PFSK-1 (cell line): ENCODE data around the gene NRDC.

ENCODE experiments used
- FOXP2 ChIP-seq: optimal IDR thresholded peaks from 2 replicates; pipeline ENCODE3; 2011; ENCODE audit warnings: borderline replicate concordance, control low read depth, inconsistent platforms; ENCODE audit not compliant: insufficient read depth; ENCODE audit errors: extremely low read length, extremely low read depth
- POLR2AphosphoS5 ChIP-seq: IDR thresholded peaks from 2 replicates; pipeline ENCODE4 v1.6.1; 2012; ENCODE audit warnings: low read depth, mild to moderate bottlenecking, control low read depth, low read length, moderate library complexity
- SIN3A ChIP-seq: IDR thresholded peaks from 2 replicates; pipeline ENCODE4 v1.6.1; 2012; ENCODE audit warnings: mild to moderate bottlenecking, low read length, moderate library complexity, borderline replicate concordance; ENCODE audit not compliant: insufficient read depth
- TAF1 ChIP-seq: IDR thresholded peaks from 2 replicates; pipeline ENCODE4 v1.6.1; 2012; ENCODE audit warnings: low read length, control low read depth, borderline replicate concordance; ENCODE audit not compliant: insufficient read depth
- TF ChIP-seq, protein P1 (sequence below), 2 experiments: IDR thresholded peaks; 2 replicates each; pipeline versions ENCODE4 v1.6.1 to v1.8.0; 2011 to 2012; ENCODE audit warnings: low read depth in 2 of 2, low read length in 2 of 2, control low read depth in 1 of 2, inconsistent platforms in 1 of 2, mild to moderate bottlenecking in 1 of 2, moderate library complexity in 1 of 2; ENCODE audit not compliant: insufficient read depth in 1 of 2

The NRDC gene

DNA sequence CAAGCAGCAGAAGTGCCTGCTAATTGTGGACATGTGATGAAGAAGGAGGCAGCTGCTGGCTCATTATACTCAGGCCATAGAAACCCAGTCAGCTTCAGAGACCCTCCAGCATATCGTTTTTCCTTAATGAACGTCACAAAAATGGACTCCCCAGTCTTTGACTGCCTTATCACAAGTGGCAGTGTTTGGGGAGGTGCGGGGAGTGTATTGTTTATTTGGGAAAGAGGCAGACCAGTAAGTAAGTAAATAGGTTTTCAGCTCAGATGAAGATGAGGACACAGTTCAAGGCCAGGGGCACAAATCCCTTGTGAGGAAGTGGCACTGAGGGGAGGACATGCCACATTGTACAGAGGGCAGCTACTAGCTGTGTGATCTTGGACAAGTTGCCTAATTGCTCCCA, 43.5 kb upstream of the NRDC start:
- TF ChIP-seq, protein P1, sequence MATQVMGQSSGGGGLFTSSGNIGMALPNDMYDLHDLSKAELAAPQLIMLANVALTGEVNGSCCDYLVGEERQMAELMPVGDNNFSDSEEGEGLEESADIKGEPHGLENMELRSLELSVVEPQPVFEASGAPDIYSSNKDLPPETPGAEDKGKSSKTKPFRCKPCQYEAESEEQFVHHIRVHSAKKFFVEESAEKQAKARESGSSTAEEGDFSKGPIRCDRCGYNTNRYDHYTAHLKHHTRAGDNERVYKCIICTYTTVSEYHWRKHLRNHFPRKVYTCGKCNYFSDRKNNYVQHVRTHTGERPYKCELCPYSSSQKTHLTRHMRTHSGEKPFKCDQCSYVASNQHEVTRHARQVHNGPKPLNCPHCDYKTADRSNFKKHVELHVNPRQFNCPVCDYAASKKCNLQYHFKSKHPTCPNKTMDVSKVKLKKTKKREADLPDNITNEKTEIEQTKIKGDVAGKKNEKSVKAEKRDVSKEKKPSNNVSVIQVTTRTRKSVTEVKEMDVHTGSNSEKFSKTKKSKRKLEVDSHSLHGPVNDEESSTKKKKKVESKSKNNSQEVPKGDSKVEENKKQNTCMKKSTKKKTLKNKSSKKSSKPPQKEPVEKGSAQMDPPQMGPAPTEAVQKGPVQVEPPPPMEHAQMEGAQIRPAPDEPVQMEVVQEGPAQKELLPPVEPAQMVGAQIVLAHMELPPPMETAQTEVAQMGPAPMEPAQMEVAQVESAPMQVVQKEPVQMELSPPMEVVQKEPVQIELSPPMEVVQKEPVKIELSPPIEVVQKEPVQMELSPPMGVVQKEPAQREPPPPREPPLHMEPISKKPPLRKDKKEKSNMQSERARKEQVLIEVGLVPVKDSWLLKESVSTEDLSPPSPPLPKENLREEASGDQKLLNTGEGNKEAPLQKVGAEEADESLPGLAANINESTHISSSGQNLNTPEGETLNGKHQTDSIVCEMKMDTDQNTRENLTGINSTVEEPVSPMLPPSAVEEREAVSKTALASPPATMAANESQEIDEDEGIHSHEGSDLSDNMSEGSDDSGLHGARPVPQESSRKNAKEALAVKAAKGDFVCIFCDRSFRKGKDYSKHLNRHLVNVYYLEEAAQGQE (IDR thresholded peaks at IDR 0.05; ENCODE audit: insufficient read depth in 1 of 2, low read depth in 2 of 2, low read length in 2 of 2): no peak
- TF ChIP-seq TAF1 (no peak), SIN3A (no peak), POLR2AphosphoS5 (no peak), FOXP2 (no peak)

DNA sequence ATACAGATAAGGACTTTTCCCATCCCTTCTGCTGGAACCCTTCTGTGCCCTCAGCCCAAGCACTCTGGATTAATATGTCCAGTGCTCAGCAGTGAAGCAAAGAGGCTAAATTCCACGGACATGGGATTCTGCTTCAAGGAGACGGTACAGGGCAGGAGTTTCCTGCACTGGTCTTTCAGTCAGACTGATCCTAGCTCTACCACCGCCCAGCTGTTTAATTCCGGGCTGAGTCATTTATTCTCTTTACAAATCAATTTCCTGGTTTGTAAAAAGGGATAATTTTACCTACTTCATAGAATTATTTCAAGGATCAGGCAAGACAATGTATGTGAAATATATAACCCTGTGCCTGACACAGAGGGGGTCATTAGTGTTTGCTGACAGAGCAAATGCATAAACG, 41.6 kb upstream of the NRDC start:
- no peak for TF ChIP-seq TAF1
- TF ChIP-seq SIN3A: no peak
- TF ChIP-seq FOXP2: no peak
- TF ChIP-seq POLR2AphosphoS5: no peak
- TF ChIP-seq, protein P1 (IDR thresholded peaks at IDR 0.05; ENCODE audit: insufficient read depth in 1 of 2, low read depth in 2 of 2, low read length in 2 of 2): no peak

DNA sequence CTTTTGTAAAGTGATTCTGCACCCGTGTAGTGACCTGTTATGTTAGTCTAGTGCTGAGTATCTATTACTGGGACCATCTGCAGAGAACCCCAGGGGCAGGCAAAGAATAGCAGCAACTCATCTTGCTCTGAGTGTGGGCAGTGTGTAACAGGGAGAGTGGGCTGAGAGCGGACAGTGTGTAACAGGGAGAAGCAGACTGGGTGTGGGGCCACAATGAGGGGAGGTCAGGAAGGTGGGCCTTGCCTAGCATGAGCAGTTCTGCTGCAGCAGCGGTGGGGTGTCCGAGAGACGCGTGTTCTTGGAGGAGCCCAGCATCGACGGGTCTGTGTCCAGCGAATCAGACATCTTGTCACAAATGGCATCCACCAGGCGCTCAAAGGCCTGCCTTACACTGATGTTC, 41.2 kb upstream of the NRDC start:
- TF ChIP-seq TAF1 (no peak), FOXP2 (no peak), POLR2AphosphoS5 (no peak)
- TF ChIP-seq, protein P1 (IDR thresholded peaks at IDR 0.05; ENCODE audit: insufficient read depth in 1 of 2, low read depth in 2 of 2, low read length in 2 of 2): no peak

DNA sequence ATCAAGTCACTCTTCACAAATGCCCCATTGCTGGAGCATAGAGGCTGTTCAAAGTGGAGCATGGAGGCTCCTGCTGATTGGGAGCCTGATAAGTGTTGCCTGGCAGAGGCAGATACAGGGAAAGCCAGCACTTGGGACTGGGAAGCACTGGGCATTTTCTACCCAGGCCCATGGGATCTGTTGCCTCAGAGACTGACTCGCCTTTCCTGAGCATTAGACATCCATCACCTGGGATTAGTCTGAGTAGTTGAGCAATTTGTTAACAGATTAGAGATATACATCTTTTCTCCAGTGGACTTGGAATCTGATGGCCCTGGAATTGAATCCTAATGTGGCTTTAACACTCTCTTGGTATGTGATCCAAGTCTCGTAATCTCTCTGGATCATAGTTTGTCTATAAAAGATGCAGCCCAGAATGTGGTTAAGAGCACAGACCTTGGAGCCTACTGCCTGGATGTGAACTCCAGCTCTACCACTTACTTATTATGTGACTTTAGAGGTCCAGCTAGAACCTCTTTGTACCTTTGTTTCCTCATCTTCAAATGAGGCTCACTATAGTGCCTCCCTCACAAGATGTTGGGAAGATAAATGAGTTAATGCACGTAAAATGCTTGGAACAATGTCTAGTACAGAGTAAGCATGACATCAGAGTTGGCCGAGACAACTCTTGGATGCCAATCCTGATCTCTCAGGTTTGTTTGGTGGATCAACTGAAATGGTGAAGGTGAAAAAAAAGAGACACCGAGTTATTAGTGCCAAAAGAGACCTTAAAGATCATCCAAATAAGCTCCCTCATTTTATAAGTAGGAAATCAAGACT, 38.3 kb upstream of the NRDC start:
- TF ChIP-seq POLR2AphosphoS5 (no peak), SIN3A (no peak)
- TF ChIP-seq, protein P1 (IDR thresholded peaks at IDR 0.05; ENCODE audit: insufficient read depth in 1 of 2, low read depth in 2 of 2, low read length in 2 of 2): no peak

DNA sequence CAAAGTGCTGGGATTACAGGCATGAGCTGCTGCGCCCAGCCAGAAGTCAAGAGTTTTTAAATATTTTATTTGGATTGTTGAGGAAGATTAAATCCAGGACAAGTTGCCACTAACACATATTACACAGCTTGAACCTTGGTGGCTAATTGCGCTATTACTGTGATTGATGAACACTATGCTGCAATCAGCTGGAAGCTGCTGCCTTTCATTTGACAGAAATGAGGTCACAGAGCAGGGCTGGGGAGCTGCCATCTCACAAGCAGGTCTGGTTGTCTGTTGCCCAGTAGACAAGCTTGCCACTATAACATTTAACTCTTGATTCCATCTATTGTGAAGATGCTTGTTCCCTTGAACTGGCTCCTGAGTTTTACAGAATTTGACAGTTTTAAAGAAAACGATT, 37.4 kb upstream of the NRDC start:
- TF ChIP-seq SIN3A: no peak
- no peak for TF ChIP-seq POLR2AphosphoS5
- TF ChIP-seq, protein P1 (IDR thresholded peaks at IDR 0.05; ENCODE audit: insufficient read depth in 1 of 2, low read depth in 2 of 2, low read length in 2 of 2): no peak
- TF ChIP-seq FOXP2: no peak
- no peak for TF ChIP-seq TAF1
